ENCODE data around the gene VSNL1. TPM values are rescaled to one million over a fixed set of nuclear protein-coding genes. Genes with fewer than 3 reads are reported as not detected.
A peak's percentile ranks its signal among the peaks of the same experiment; 100 is the strongest.
"Not testable (repeated sequence)": the region's sequence is repeated elsewhere in the genome, so short reads cannot be mapped to it uniquely, and the experiment has no call there.

Gene VSNL1
- total RNA-seq, 1 donor from 2014 or later = 94.4 TPM

GRCh38 chr2:17557596-17557995, 17.1 kb downstream of the VSNL1 start:
- Mint-ChIP-seq H3K4me1 (peaks cover 7% of the 10 kb centered on the region), H3K36me3 (no peaks in the 10 kb centered on the region), H3K9me3 (peaks cover 2% of the 10 kb centered on the region), H3K27ac (no peak overlapping the region), H3K27me3 (ENCODE audit: insufficient read depth, low read depth) (peaks cover 4% of the 10 kb centered on the region), H3K4me3 (no peak overlapping the region)
- Histone ChIP-seq H3K4me3 (peak overlapping the region; percentile 36), H3K9me3 (ENCODE audit: low read depth) (no peaks in the 10 kb centered on the region), H3K4me2 (peak overlapping the region; percentile 80), H3K4me1 (peaks cover 89% of the 10 kb centered on the region), H3K36me3 (no peaks in the 10 kb centered on the region), H3K27ac (peak overlapping the region; percentile 92), H3K9ac (no peak overlapping the region), H2AFZ (replicated peaks) (no peak overlapping the region), H4K20me1 (ENCODE audit: low read depth) (no peaks in the 10 kb centered on the region), H3K79me2 (ENCODE audit: low read depth) (peaks cover 95% of the 10 kb centered on the region), H3K27me3 (no peaks in the 10 kb centered on the region), H3F3A (ENCODE audit: low read depth) (peaks cover 35% of the 10 kb centered on the region)
- TF ChIP-seq CTCF (IDR thresholded peaks at IDR 0.05) = no peak
- no peak for TF ChIP-seq EZH2phosphoT487 (IDR thresholded peaks at IDR 0.05)
- TF ChIP-seq EZH2 (IDR thresholded peaks at IDR 0.05) = no peak
- DNase-seq (ENCODE audit: low spot score) = peak; percentile 80

- H3K4me2 ChIP-seq = peak overlapping the region; percentile 80
- peaks cover 35% of the 10 kb centered on the region for H3F3A ChIP-seq (ENCODE audit: low read depth)
- TF ChIP-seq EZH2phosphoT487 (IDR thresholded peaks at IDR 0.05) (no peak), CTCF (IDR thresholded peaks at IDR 0.05) (no peak), EZH2 (IDR thresholded peaks at IDR 0.05) (no peak)
- peaks cover 4% of the 10 kb centered on the region for H3K27me3 Mint-ChIP-seq (ENCODE audit: insufficient read depth, low read depth)
- H2AFZ ChIP-seq (replicated peaks) = no peak overlapping the region
- no peaks in the 10 kb centered on the region for H3K9me3 ChIP-seq (ENCODE audit: low read depth)
- no peak overlapping the region for H3K9ac ChIP-seq
- H3K36me3 Mint-ChIP-seq = no peaks in the 10 kb centered on the region
- H3K27me3 ChIP-seq = no peaks in the 10 kb centered on the region
- peak overlapping the region; percentile 36 for H3K4me3 ChIP-seq
- no peaks in the 10 kb centered on the region for H4K20me1 ChIP-seq (ENCODE audit: low read depth)
- peaks cover 7% of the 10 kb centered on the region for H3K4me1 Mint-ChIP-seq
- H3K79me2 ChIP-seq (ENCODE audit: low read depth) = peaks cover 95% of the 10 kb centered on the region
- no peak overlapping the region for H3K4me3 Mint-ChIP-seq
- H3K9me3 Mint-ChIP-seq = peaks cover 2% of the 10 kb centered on the region
- no peaks in the 10 kb centered on the region for H3K36me3 ChIP-seq
- no peak for DNase-seq (ENCODE audit: low spot score)
- peaks cover 85% of the 10 kb centered on the region for H3K4me1 ChIP-seq
- H3K27ac ChIP-seq = peak overlapping the region; percentile 92
- H3K27ac Mint-ChIP-seq = no peak overlapping the region
Measured at GRCh38 chr2:17558053-17558452, 17.6 kb downstream of the VSNL1 start.

DNA sequence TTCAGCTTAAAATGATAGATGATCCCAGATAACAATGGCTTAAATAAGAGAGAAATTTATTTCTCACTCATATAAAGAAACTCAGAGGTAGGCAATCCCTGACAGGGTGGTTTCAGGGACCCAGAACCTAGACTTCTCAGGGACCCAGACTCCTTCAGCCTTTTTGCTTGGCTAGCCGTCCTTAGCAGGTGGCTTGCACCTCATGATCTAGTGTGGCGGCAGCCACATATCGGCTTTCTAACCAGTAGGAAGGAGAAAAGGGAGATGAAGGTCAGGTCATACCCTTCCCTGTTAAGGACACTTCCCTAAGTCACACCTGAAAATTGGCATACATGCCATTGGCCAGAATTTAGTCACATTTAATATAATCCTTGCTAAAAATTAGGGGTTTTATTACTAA, 18.4 kb downstream of the VSNL1 start:
- Histone ChIP-seq H3K79me2 (ENCODE audit: low read depth) (peaks cover 95% of the 10 kb centered on the region), H3K36me3 (no peaks in the 10 kb centered on the region), H3K27ac (peak overlapping the region; percentile 92), H3K4me1 (peaks cover 78% of the 10 kb centered on the region), H3K4me2 (peak overlapping the region; percentile 80), H4K20me1 (ENCODE audit: low read depth) (no peaks in the 10 kb centered on the region), H3K9me3 (ENCODE audit: low read depth) (no peaks in the 10 kb centered on the region), H3K9ac (no peak overlapping the region), H2AFZ (replicated peaks) (no peak overlapping the region), H3K27me3 (no peaks in the 10 kb centered on the region), H3F3A (ENCODE audit: low read depth) (peaks cover 35% of the 10 kb centered on the region), H3K4me3 (peak overlapping the region; percentile 1)
- Mint-ChIP-seq H3K4me3 (no peak overlapping the region), H3K27me3 (ENCODE audit: insufficient read depth, low read depth) (peaks cover 4% of the 10 kb centered on the region), H3K9me3 (peaks cover 2% of the 10 kb centered on the region), H3K4me1 (peaks cover 7% of the 10 kb centered on the region), H3K27ac (no peak overlapping the region), H3K36me3 (no peaks in the 10 kb centered on the region)
- no peak for TF ChIP-seq EZH2 (IDR thresholded peaks at IDR 0.05)
- no peak for TF ChIP-seq CTCF (IDR thresholded peaks at IDR 0.05)
- TF ChIP-seq EZH2phosphoT487 (IDR thresholded peaks at IDR 0.05) = no peak
- peak; percentile 18 for DNase-seq (ENCODE audit: low spot score)

DNA sequence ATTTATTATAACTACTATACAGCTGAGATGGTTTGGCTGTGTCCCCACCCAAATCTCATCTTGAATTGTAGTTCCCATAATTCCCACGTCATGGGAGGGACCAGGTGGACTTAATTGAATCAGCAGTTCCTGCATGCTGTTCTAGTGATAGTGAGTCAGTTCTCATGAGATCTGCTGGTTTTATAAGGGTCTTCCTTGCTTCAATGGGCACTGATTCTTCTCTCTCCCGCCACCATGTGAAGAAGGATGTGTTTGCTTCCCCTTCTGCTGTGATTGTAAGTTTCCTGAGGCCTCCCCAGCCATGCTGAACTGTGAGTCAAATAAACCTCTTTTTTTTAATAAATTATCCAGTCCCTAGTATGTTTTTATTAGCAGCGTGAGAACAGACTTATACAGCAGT, 25.2 kb downstream of the VSNL1 start:
- not testable (repeated sequence) for H3K27ac Mint-ChIP-seq; H3K27ac ChIP-seq; H3K4me1 Mint-ChIP-seq; H3K4me2 ChIP-seq; H3K9me3 ChIP-seq (ENCODE audit: low read depth); H3K4me3 Mint-ChIP-seq; H3K27me3 ChIP-seq; H3K9me3 Mint-ChIP-seq; H3K36me3 Mint-ChIP-seq; DNase-seq (ENCODE audit: low spot score); H3F3A ChIP-seq (ENCODE audit: low read depth); H3K9ac ChIP-seq; H3K27me3 Mint-ChIP-seq (ENCODE audit: insufficient read depth, low read depth); H3K4me3 ChIP-seq; H4K20me1 ChIP-seq (ENCODE audit: low read depth); H3K4me1 ChIP-seq; H2AFZ ChIP-seq (replicated peaks)
- H3K79me2 ChIP-seq (ENCODE audit: low read depth) = peaks cover 95% of the 10 kb centered on the region
- peaks cover 16% of the 10 kb centered on the region for H3K36me3 ChIP-seq
